NCI-H2196 treated with DMSO at 0.1 percent for 48 hours (cell line): ENCODE data around the gene GMPPB.
A peak's percentile ranks its signal among the peaks of the same experiment; 100 is the strongest.
"Not testable (repeated sequence)": the region's sequence is repeated elsewhere in the genome, so short reads cannot be mapped to it uniquely, and the experiment has no call there.

Experiments used
- DNase-seq: peaks from one replicate; lab custom pipeline; 2025; ENCODE audit not compliant: unreplicated experiment; lab: John Stamatoyannopoulos, UW

GMPPB gene

DNA sequence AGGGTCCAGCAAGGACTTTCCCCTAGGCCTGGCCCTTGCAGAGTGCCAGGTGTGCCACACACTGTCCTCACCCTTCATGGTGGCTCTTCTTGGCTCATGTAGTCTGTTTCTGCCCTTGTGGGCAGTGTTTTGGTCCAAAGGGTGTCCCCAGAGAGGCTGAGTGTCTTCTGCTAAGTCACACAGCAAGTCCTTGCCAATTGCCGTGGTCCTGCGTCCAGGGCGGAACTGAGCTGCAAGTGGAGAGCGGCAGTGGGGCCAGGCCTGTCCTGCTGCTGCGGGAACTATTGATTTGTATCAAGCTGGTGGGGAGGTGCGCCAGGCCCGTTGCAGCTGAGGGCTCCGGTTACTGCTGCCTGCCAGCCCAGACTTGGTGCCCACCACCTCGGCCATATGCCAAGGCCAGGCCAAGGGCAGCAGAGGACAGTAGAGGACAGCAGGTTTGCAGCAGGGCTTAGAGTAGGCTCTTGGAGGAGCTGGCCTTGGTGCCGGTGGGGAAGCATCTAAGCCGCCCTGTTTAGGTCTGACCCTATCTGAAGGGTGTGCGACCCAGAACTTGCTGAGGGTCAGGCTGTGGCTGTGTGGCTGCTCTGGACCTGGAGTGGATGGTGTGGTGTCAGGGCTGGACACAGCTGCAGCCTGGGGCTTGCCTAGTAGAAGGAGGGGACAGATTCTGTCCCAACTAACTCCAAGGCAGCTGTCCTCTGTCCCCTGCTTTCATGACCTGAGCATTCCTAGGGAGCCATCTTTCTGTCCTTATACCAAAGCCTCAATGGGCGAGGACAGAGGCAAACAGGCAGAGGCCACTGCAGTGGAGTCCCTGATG lies 8.8 kb downstream of the GMPPB start:
- DNase-seq, result no peak

DNA sequence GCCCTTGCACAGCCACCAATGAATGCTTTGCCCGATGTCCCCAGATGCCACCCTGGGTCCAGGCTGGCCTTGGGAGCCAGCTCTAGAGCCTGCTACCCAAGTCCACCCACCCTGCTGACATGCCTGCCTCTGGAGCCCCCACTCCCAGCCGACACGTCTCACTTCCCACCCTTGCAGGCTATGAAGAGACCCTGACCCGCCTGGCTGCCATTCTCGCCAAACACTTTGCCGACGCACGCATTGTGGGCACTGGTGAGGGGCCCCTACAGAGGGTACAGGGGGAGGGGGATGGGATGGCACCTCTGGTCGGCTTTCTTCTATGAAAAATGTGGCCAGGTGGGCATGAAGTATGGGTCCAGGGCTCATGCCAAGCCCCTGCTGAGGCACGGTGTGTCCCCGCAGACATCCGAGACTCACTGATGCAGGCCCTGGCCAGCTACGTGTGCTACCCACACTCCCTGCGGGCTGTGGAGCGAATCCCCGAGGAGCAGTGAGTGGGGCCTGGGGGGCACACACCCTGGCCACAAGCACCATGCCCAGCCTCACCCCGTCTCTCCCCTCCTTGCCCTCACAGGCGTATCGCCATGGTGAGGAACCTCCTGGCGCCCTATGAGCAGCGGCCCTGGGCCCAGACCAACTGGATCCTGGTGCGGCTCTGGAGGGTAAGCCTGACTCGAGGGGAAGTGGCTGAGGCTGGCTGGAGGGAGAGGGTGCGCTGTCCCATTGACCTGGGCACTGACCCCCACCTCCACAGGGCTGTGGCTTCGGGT lies 10.2 kb downstream of the GMPPB start:
- DNase-seq, result no peak

DNA sequence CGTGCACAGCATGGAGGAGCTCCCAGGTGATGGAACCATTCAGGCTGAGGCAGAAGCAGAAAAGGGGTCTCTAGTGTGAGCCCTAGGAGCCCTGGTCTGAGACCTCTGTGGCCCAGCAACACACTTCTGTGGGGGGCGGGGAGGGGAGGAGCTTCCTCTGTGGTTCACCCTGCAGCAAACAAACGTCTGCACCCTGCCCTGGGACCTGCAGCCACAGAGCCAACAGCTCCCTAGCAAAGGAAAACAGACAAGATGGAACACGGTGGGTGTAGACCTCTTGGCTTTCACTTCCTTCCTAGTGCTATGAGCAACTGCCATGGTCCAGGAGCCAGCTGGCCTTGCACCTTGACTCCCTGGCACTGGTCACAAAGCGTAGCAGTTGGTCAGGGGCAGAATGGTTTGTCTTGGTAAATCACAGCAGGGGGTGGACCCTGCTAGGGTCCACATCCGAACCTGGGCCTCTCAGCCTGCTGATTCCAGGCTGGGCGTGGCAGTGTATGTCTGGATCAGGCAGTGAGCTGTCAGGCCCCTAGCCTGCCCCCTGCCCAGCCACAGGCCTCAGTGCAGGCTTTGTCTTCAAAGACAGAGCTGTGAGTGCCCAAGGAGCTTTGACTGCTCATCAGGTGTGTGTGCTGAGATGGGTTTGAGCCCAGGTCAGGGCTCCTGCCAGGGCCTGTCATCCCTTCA lies 11.0 kb downstream of the GMPPB start:
- DNase-seq, result no peak

DNA sequence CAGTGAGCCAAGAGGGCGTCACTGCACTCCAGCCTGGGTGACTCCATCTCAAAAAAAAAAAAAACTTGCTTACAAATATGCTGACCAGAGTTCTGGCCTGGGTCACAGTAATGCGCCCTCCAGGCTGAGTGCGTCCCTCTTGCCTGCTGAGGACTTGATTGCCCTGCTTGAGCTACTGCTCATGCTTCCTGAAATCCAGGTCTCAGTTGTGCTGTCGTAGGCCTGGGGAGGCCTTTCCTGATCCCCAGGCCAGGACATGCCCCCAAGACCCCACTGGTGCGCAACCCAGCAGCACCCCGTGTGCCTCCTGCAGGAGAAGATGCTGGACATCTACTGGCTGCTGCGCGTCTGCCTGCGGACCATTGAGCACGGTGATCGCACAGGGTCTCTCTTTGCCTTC lies 11.6 kb downstream of the GMPPB start:
- DNase-seq, result no peak

DNA sequence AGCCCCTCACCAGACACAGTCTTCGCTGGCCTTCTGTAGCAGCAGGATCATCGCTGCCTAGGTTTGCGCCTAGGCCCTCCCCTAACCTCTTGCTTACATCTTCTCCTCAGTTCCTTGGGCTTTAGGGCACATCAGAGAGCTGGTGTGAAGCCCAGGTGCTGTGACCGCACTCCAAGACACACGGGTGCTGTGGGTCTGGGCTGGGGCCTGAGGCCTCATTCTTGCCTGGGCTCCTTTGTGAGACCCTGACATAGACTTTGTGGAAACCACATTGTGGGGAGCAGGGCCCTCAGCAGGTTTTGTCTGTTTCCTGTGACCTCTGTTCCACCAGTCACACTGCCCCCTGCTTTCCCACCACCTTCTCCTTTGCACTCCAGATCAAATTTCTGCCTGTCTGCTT lies 12.3 kb downstream of the GMPPB start:
- no peak for DNase-seq

DNA sequence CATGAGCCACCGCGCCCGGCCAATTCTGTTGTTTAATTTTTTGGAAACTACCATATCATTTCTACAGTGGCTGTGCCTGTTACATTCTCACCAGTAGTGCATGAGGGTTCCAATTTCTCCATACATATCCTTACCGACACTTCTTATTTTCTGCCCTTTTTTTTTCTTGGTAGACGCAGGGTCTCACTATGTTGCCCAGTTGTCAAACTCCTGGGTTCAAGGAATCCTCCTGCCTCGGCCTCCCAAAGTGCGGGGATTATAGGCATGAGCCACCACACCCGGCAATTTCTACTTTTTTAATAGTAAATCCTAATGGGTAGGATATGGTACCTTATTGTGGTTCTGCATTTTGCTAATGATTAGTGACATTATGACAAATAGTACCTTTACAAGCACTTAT lies 13.9 kb downstream of the GMPPB start:
- DNase-seq, result no peak

DNA sequence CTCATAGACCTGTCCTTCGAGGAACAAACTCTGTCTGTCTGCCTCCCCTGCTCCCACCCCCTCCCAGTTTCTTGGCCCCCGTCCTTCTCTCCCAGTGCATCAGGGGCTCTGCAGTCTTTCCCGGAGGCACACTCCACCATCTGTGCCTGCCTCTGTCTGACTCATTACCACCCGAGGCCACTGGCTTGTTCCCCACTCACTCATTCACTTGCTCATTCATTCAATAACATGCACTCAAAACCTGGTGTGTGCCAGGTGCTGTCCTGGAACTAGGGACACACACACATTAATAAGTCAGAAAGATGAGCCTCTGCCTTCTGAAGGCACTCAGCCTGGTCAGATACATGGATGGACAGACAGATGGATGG lies 16.7 kb downstream of the GMPPB start:
- DNase-seq, result no peak

DNA sequence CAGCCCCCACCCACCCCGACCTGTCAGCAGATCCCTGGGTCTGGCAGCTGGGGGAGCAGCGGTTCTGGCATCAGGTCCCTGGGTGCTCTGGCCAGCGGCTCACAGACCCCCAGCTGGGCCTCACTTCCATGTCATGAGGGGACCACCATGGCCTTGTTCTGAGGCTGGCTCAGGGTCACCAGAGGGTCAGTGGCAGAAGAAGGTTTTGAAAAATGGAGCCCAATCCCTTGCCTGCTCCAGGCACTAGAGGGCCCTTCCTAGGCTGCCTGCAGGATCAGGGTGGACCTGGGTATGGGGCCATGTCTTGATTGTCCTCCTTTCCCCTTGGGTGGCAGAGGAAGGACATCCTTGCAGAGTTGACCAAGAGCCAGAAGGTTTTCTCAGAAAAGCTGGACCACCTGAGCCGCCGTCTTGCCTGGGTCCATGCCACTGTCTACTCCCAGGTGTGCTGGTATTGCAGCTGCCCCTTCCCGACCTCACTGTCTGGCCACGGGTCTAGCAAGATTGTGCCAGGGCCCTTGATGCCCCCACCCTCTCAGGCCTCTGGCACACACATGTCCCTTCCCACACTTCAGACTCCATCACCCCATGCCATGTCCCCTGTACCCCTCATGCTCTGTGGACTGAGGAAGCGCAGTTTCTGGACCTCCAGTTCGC lies 17.2 kb downstream of the GMPPB start:
- DNase-seq, result no peak

DNA sequence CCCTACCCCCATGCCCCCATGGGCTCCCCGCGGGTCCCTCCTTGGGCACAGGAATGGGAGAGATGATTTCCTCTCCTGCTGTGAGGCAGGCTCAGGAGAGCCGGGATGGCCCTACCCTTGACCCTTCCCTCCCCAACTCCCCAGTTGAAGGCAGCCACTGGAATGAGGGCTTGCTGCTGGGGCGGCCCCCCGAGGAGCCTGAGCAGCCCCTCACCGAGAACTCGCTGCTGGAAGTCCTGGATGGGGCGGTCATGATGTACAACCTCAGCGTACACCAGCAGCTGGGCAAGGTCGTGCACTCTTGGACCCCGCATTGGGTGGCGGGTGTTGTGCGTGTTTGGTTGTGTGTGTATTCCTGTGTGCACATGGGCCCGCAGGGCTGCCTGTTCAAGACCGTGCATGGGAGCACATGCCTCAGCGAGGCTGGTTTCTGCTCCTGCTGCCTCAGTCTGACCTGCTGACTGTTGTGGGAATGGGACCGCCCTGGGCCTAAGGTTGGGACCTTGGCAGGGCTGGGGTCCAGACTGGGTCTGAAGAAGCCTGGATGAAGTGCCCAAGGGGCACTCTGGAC lies 18.3 kb downstream of the GMPPB start:
- DNase-seq, result no peak

DNA sequence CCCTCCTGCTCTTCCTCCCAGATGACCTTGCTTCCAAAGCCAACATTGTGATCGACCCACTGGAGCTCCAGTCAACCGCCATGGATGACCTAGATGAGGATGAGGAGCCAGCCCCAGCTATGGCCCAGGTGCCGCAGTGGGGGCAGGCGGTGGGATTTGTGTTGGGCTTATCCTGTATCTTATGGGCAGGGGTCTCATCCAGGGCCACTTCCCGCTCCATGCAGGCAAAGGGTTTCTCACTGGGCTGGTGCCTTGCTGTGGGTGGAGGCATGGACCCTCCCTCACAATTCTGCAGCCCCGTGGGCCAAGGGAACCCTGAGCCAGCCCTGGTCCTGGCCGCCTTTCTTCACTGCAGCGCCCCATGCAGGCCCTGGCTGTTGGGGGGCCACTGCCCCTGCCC lies 19.1 kb downstream of the GMPPB start:
- no peak for DNase-seq

DNA sequence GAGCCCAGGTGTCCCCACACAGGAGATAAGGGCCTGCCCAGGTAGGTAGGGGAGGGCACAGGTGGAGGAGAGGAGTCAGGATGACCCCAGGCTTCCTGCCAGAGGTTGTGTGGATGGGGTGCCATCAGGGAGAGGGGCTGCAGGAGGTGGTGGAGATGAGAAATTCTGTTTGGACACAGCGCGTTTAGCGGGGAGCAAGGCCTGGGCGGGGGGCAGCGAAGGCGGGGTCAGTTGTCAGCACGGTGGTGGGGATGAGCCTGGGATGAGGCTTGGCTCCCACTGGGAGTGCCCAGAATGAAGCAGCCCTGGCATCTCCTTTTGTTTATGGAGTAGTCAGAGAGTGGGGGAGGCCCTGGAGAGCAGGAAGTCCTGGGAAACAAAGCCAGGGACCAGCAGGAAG lies 19.8 kb downstream of the GMPPB start:
- no peak for DNase-seq

DNA sequence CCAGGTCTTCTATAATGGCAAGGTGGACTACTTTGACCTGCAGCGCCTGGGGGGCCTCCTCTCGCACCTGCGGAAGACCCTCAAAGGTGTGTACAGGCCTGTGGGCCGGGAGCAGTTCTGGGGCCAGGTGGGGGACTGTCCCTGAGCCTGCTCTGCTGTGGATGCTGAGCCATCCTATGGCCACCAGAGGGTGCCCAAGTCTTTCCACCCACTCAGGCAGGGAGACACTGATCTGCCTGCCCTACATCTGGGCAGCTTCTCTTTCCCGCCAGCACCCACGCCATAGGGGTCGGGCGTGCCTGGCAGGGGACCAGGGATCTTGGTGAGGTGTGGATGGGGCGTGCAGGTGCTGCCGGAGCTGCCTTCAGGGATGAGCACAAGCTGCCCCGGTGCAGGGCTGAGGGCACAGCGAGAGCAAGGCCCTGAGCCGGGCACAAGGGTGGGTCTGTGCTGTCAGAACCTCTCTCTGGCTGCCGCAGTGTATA lies 20.3 kb downstream of the GMPPB start:
- DNase-seq, result peak; percentile 21

DNA sequence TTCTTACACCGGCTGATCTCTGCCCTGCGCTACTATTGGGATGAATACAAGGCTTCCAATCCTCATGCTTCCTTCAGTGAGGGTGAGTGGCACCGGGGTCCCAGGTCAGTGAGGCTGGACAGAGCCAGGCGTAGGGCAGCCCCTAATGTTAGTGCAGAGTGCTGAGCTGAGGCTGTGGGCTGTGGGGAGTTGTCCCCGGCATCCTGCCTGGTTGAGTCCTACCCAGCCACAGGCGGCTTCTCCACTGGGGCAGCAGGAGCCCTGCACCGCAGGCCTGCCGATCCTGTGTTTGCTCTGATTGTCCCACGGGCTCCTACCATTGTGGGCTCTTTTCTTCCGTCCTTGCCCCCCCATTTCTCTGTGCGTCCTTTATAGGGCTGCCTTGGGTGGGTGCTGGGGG lies 21.1 kb downstream of the GMPPB start:
- no peak for DNase-seq

DNA sequence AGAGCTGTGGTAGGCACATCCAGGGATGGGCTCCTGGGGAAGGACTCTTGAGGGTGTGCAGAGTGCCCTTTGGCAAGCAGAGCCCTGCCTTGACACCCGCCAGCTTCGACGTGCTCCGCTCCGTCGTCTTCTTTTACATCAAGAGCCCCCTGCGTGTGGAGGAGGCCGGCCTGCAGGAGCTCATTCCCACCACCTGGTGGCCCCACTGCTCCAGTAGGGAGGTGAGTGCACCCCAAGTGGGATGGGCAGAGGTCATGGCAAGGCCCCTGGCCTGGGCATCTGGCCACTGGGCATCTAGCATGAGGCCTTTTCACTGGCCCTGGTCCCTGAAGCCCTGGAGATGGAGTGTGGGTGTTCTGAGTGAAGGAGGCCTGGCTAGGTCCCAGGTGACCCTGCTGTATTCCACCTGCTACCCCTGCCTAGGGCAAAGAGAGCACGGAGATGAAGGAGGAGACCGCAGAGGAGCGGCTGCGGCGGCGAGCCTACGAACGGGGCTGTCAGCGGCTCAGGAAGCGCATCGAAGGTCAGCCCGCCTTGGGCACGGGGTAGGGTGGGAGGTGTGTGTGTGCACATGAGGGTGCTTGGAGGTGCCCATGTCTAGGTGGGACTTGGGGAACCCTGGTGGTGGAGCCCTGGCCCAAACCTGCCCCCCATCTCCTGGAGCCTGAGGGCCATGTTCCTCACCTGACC lies 22.2 kb downstream of the GMPPB start:
- DNase-seq, result no peak

DNA sequence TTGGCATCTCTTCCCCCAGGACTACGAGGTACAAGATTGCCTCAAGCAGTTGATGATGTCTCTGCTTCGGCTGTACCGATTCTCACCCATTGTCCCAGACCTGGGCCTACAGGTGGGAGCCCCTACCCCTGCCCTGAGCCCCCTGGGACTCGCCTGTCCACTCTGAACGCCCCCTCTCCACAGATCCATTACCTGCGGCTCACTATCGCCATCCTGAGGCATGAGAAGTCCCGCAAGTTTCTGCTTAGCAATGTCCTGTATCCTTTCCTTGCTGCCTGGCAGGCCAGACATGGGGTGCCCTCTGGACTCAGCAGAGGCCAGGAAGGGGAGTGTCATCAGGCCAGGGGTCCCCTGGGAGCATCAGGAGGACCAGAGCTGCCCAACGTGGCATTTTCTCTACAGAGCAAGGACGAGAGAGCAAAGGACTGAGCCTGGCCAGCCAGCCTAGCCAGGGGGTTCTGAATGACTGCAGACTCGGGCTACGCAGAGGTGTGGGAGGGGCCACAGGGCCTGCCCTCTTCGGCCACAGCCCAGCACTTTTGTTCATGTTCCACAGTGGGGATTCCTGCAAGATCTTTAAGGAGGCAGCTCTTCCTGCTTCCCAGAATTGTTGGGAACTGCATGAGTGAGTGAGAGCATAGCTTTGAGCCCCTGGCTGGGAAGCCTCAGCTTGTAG lies 23.2 kb downstream of the GMPPB start:
- no peak for DNase-seq

DNA sequence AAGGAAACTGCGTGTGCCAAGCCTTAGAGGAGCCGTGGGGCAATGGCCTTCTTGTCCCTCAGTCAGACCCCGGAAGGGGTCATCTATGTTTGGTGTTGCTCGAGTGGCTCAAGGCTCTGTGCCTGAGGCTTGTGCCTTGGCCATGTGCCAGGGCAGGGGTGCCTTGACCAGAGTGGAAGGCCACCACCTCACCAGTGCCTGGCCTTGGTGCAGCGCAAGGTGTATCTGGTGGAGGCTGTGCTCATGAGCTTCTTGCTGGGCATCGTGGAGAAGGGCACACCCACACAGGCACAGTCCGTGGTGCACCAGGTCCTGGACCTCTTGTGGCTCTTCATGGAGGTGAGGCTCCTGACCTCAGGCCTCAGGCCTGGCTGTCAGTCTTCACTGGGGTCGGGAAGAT lies 23.7 kb downstream of the GMPPB start:
- no peak for DNase-seq

DNA sequence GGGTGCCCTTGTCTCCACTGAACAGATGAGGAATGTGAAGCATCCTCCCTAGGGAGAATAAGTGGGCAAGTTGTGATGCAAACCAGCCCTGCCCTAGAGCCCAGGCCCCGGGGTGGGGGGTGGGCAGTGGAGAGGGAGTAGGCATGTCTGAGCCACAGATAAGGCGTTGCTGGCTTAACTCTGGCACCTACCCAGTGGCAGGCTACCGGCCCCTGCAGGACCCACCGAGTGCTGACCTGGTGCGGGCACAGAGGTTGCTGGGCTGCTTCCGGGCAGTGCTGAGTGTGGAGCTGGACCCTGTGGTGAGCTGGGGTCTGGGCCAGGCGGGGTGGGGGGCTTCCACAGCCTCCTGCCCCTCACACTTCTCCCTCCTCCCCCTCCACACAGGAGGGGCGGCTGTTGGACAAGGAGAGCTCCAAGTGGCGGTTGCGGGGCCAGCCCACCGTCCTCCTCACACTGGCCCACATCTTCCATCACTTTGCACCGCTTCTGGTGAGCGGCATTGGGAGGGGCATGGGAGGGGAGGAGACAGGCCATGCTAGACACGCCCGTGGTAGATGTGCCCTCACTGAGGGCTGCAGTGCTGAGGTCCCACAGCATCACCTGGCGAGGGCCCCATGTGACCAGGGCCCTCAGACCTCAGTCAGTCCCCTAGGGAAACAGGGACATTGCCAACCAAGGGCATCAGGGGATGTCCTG lies 24.3 kb downstream of the GMPPB start:
- no peak for DNase-seq

DNA sequence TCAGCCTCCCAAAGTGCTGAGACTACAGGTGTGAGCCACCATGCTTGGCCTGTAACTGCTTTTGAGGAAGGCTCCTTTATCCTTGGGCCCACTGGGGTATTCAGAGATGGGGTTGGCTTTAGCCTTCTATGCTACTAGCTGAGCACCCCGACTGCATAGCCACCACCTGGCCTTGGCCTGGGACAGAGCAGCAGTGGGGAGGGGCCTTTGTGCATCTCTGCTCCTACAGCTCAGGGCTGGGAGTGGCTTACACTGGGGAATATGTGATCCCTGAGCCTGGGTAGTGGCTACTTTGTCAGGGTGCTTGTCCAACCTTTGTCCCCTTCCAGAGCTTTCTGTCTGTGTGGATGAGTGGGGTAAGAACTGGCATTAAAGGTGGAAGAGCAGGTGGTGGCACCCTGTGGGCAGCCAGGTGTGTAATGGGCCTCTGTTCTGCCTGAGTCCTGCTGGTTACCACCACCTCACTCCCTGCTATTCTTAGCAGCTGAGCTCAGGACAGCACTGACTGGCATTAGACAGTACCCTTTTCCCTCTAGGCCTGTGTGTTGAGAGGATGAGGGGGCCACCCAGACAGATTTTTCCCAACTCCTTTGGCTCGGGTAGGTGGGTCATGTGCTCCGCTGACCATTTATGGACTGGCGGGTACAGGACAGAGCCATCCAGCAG lies 28.3 kb downstream of the GMPPB start:
- DNase-seq, result not testable (repeated sequence)
